ENCODE results near the gene CD163L1. TPM values are rescaled to one million over a fixed set of nuclear protein-coding genes. Genes with fewer than 3 reads are reported as not detected.

CD163L1 gene
- total RNA-seq, 1 donor from 2014 or later = 0.10 TPM

- DNase-seq (ENCODE audit: low read depth) = no peak
Observed at GRCh38 chr12:7324176-7324575, 119.8 kb downstream of the CD163L1 start.

GRCh38 chr12:7322599-7322998, 121.4 kb downstream of the CD163L1 start:
- DNase-seq (ENCODE audit: low read depth) = no peak

- DNase-seq (ENCODE audit: low read depth) = no peak
Observed at GRCh38 chr12:7321624-7322023, 122.3 kb downstream of the CD163L1 start.

- no peak for DNase-seq (ENCODE audit: low read depth)
Observed at GRCh38 chr12:7319930-7320329, 124.0 kb downstream of the CD163L1 start.

GRCh38 chr12:7310070-7310469, 133.9 kb downstream of the CD163L1 start:
- no peak for DNase-seq (ENCODE audit: low read depth)

Other genes with a start within 250 kb of the CD163L1 start
- not detected in 2 replicates for gene ACSM4, start 140.1 kb downstream of the CD163L1 start, total RNA-seq
- gene CD163, start 59.6 kb upstream of the CD163L1 start, total RNA-seq = not detected in 2 replicates
- gene APOBEC1, start 221.8 kb upstream of the CD163L1 start, total RNA-seq = not detected in 2 replicates

All from renal cortical epithelial cell (primary cell).